GM19452 (cell line): Measurements from ENCODE around the gene BDKRB2.

Source experiments
- ATAC-seq: cut with Tn5 transposase; IDR thresholded peaks from one replicate; pipeline ENCODE4 v1.9.1; 2021; ENCODE audit not compliant: unreplicated experiment

Gene BDKRB2

GRCh38 chr14:96176275-96176674 lies 28.4 kb upstream of the BDKRB2 start:
- ATAC-seq, result no peak

GRCh38 chr14:96176811-96177211 lies 27.8 kb upstream of the BDKRB2 start:
- ATAC-seq, result no peak

GRCh38 chr14:96177766-96178375 lies 26.8 kb upstream of the BDKRB2 start:
- no peak for ATAC-seq

GRCh38 chr14:96178461-96179321 lies 25.9 kb upstream of the BDKRB2 start:
- no peak for ATAC-seq

GRCh38 chr14:96180043-96180874 lies 24.4 kb upstream of the BDKRB2 start:
- no peak for ATAC-seq

GRCh38 chr14:96181186-96182056 lies 23.2 kb upstream of the BDKRB2 start:
- no peak for ATAC-seq

GRCh38 chr14:96182546-96182945 lies 22.1 kb upstream of the BDKRB2 start:
- ATAC-seq, result no peak

- ATAC-seq, result no peak
These were observed 19.9 kb upstream of the BDKRB2 start for GRCh38 chr14:96184737-96185136.

GRCh38 chr14:96187216-96188031 lies 17.2 kb upstream of the BDKRB2 start:
- ATAC-seq, result no peak

GRCh38 chr14:96189281-96189711 lies 15.3 kb upstream of the BDKRB2 start:
- no peak for ATAC-seq

- ATAC-seq, result no peak
These were observed 13.3 kb upstream of the BDKRB2 start for GRCh38 chr14:96191353-96191752.

- no peak for ATAC-seq
These were observed 12.7 kb upstream of the BDKRB2 start for GRCh38 chr14:96191841-96192462.

- no peak for ATAC-seq
These were observed 11.4 kb upstream of the BDKRB2 start for GRCh38 chr14:96192975-96193805.

GRCh38 chr14:96194262-96194656 lies 10.4 kb upstream of the BDKRB2 start:
- ATAC-seq, result no peak

- no peak for ATAC-seq
These were observed 9.8 kb upstream of the BDKRB2 start for GRCh38 chr14:96194657-96195431.

GRCh38 chr14:96195441-96196081 lies 9.1 kb upstream of the BDKRB2 start:
- no peak for ATAC-seq

- no peak for ATAC-seq
These were observed 7.3 kb upstream of the BDKRB2 start for GRCh38 chr14:96197163-96197852.
